HepG2 (cell line): ENCODE results near the gene PRDM12. TPM values are rescaled to one million over a fixed set of nuclear protein-coding genes. Genes with fewer than 3 reads are reported as not detected.

Experiments used
- ARNTL ChIP-seq: sonication (generic); formaldehyde crosslinking; IDR thresholded peaks from 2 replicates; pipeline ENCODE4 v1.4.0; 2020; ENCODE audit warnings: mild to moderate bottlenecking, missing genetic modification reagents
- ETV5 ChIP-seq: IDR thresholded peaks from 2 replicates; pipeline ENCODE4 v1.6.1; 2018; ENCODE audit warnings: missing biosample characterization, missing genetic modification reagents, inconsistent platforms, borderline replicate concordance
- FOXO1 ChIP-seq: sonication (generic); formaldehyde crosslinking; IDR thresholded peaks from 2 replicates; pipeline ENCODE4 v1.4.0; 2020; ENCODE audit warnings: missing genetic modification reagents
- HDAC1 ChIP-seq: sonication (generic); formaldehyde crosslinking; IDR thresholded peaks from 2 replicates; pipeline ENCODE4 v1.5.1; 2020; ENCODE audit warnings: mild to moderate bottlenecking, missing genetic modification reagents
- HOXA7 ChIP-seq: sonication (generic); formaldehyde crosslinking; IDR thresholded peaks from 2 replicates; pipeline ENCODE4 v1.8.1; 2022; ENCODE audit warnings: mild to moderate bottlenecking, missing genetic modification reagents, moderate library complexity
- ISX ChIP-seq: sonication (generic); formaldehyde crosslinking; conservative IDR thresholded peaks from 2 replicates; pipeline ENCODE4 v1.5.0; 2020; ENCODE audit warnings: missing genetic modification reagents
- JUN ChIP-seq: sonication (generic); formaldehyde crosslinking; IDR thresholded peaks from 2 replicates; pipeline ENCODE4 v1.4.0; 2020; ENCODE audit warnings: mild to moderate bottlenecking, missing genetic modification reagents
- KMT2A ChIP-seq: sonication (generic); formaldehyde crosslinking; IDR thresholded peaks from 2 replicates; pipeline ENCODE4 v1.4.0; 2020; ENCODE audit warnings: missing genetic modification reagents
- MAFK ChIP-seq, 2 experiments: IDR thresholded peaks in 1 of 2; conservative IDR thresholded peaks in 1 of 2; 2 replicates each; pipeline ENCODE4 v1.6.1; 2011; ENCODE audit warnings: improper control_type of control experiment in 2 of 2, low read length in 2 of 2
- NR2F2 ChIP-seq: IDR thresholded peaks from 2 replicates; pipeline ENCODE4 v1.6.1; 2012; ENCODE audit warnings: low read depth, inconsistent platforms, borderline replicate concordance
- RXRA ChIP-seq: sonication (generic); formaldehyde crosslinking; IDR thresholded peaks from 2 replicates; pipeline ENCODE4 v1.5.1; 2020; ENCODE audit warnings: missing genetic modification reagents
- SKI ChIP-seq: fragments of 450-650 bp; IDR thresholded peaks from one replicate; pipeline ENCODE4 v1.6.1; 2018; ENCODE audit warnings: mild to moderate bottlenecking; ENCODE audit not compliant: partially characterized antibody
- SOX13 ChIP-seq, 3 experiments: fragments of 450-650 bp in 1 of 3; sonication (generic) in 1 of 3; formaldehyde crosslinking in 1 of 3; IDR thresholded peaks in 2 of 3; conservative IDR thresholded peaks in 1 of 3; 2 replicates each; pipeline versions ENCODE4 v1.5.0 to v1.6.1; 2016 to 2020; ENCODE audit warnings: antibody characterized with exemption in 1 of 3, mild to moderate bottlenecking in 1 of 3, missing compliant biosample characterization in 1 of 3, missing genetic modification reagents in 1 of 3, moderate library complexity in 1 of 3
- SP140L ChIP-seq: sonication (generic); formaldehyde crosslinking; IDR thresholded peaks from 2 replicates; pipeline ENCODE4 v1.4.0; 2020; ENCODE audit warnings: missing genetic modification reagents, borderline replicate concordance
- SPEN ChIP-seq: sonication (generic); formaldehyde crosslinking; IDR thresholded peaks from 2 replicates; pipeline ENCODE4 v1.5.1; 2020; ENCODE audit warnings: low read depth, mild to moderate bottlenecking, missing genetic modification reagents
- ZFP37 ChIP-seq: sonication (generic); formaldehyde crosslinking; IDR thresholded peaks from 2 replicates; pipeline ENCODE4 v1.4.0; 2020; ENCODE audit warnings: missing genetic modification reagents, borderline replicate concordance
- ZIK1 ChIP-seq: sonication (generic); formaldehyde crosslinking; IDR thresholded peaks from 2 replicates; pipeline ENCODE4 v1.5.0; 2020; ENCODE audit warnings: mild to moderate bottlenecking, low read depth, missing genetic modification reagents, borderline replicate concordance
- ZNF20 ChIP-seq: sonication (generic); formaldehyde crosslinking; IDR thresholded peaks from 2 replicates; pipeline ENCODE4 v1.4.0; 2020; ENCODE audit warnings: mild to moderate bottlenecking, moderate library complexity, missing genetic modification reagents
- ZNF432 ChIP-seq: sonication (generic); formaldehyde crosslinking; IDR thresholded peaks from 2 replicates; pipeline ENCODE4 v1.5.0; 2020; ENCODE audit warnings: missing genetic modification reagents, mild to moderate bottlenecking, borderline replicate concordance
- ZNF614 ChIP-seq: IDR thresholded peaks from 2 replicates; pipeline ENCODE4 v1.6.1; 2018; ENCODE audit warnings: missing biosample characterization, missing genetic modification reagents, inconsistent platforms, borderline replicate concordance
- ZNF674 ChIP-seq: sonication (generic); formaldehyde crosslinking; IDR thresholded peaks from 2 replicates; pipeline ENCODE4 v1.5.0; 2020; ENCODE audit warnings: low read depth, mild to moderate bottlenecking, missing genetic modification reagents
- polyA plus RNA-seq, 8 experiments: library from polyadenylated mRNA; depleted of rRNA in 3 of 8; stranded (reverse) in 7 of 8; unstranded in 1 of 8; fragments of >200 nt; fragmentation: Illumina TruSeq in 4 of 8; extraction: Trizol in 4 of 8; gene quantifications; 2 replicates each; pipeline versions ENCODE4 v1.2.1 to v1.2.3, GENCODE V29; 2011 to 2016; ENCODE audit warnings: low read depth in 4 of 8, missing spikeins in 1 of 8, mixed read lengths in 1 of 8; ENCODE audit not compliant: insufficient read depth in 1 of 8
- total RNA-seq, 5 experiments: library from RNA; depleted of rRNA; stranded (reverse); fragments of >200 nt; fragmentation: Illumina TruSeq; extraction: Trizol; gene quantifications; 2 replicates each; pipeline ENCODE4 v1.2.3, GENCODE V29; 2016; ENCODE audit warnings: low read depth in 1 of 5
- TF ChIP-seq, protein P1 (sequence below): sonication (generic); formaldehyde crosslinking; IDR thresholded peaks from 2 replicates; pipeline ENCODE4 v1.5.0; 2020; ENCODE audit warnings: mild to moderate bottlenecking, missing genetic modification reagents
- TF ChIP-seq, protein P2 (sequence below): sonication (generic); formaldehyde crosslinking; IDR thresholded peaks from 2 replicates; pipeline ENCODE4 v1.5.0; 2020; ENCODE audit warnings: missing genetic modification reagents
- TF ChIP-seq, protein P3 (sequence below): sonication (generic); formaldehyde crosslinking; IDR thresholded peaks from 2 replicates; pipeline ENCODE4 v1.4.0; 2020; ENCODE audit warnings: mild to moderate bottlenecking, missing genetic modification reagents

The PRDM12 gene
- total and polyA plus RNA-seq, 2 of the 13 experiments (the other 11 are each of a cell fraction or from before 2014, with no cell fraction given): 0.04 to 0.07 TPM

DNA sequence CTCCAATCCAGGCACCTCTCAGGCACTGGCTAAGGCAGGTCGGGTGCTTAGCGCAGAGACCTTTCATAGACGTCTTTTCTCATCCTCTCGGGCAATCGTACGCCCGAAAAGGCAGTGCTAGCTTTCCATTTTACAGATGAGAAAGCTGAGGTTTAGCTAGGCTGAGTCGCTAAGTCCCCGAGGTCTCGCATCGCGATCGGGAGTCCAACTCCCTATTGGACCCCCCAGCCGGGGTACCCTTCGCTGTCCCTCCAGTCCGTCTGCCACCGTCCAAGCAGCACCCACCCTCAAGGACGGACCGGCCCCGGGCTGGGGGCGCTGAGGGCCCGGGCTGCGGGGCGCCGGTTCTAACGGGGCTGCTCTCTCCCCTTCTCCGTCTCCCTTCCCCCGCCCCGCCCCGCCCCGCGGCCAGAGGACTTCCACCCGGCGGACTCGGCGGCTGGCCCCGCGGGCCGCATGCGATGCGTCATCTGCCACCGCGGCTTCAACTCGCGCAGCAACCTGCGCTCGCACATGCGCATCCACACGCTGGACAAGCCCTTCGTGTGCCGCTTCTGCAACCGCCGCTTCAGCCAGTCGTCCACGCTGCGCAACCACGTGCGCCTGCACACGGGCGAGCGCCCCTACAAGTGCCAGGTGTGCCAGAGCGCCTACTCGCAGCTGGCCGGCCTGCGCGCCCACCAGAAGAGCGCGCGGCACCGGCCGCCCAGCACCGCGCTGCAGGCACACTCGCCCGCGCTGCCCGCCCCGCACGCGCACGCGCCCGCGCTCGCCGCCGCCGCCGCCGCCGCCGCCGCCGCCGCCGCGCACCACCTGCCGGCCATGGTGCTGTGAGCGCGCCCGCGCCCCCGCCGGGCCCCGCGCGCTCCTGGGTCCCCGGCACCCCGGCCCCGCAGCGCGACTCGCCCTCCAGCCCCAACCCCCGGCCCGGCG, 16.7 kb downstream of the PRDM12 start (continued):
- no peak for TF ChIP-seq ZNF20
- TF ChIP-seq KMT2A: no peak
- 0 out of 2 replicates have a peak, but pooled peaks have one; percentile 66 for TF ChIP-seq JUN
- TF ChIP-seq SP140L: no peak
- TF ChIP-seq HOXA7 (CRISPR knock-in tag): no peak
- TF ChIP-seq, protein P1, sequence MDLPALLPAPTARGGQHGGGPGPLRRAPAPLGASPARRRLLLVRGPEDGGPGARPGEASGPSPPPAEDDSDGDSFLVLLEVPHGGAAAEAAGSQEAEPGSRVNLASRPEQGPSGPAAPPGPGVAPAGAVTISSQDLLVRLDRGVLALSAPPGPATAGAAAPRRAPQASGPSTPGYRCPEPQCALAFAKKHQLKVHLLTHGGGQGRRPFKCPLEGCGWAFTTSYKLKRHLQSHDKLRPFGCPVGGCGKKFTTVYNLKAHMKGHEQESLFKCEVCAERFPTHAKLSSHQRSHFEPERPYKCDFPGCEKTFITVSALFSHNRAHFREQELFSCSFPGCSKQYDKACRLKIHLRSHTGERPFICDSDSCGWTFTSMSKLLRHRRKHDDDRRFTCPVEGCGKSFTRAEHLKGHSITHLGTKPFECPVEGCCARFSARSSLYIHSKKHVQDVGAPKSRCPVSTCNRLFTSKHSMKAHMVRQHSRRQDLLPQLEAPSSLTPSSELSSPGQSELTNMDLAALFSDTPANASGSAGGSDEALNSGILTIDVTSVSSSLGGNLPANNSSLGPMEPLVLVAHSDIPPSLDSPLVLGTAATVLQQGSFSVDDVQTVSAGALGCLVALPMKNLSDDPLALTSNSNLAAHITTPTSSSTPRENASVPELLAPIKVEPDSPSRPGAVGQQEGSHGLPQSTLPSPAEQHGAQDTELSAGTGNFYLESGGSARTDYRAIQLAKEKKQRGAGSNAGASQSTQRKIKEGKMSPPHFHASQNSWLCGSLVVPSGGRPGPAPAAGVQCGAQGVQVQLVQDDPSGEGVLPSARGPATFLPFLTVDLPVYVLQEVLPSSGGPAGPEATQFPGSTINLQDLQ (CRISPR knock-in tag): no peak
- TF ChIP-seq FOXO1 (CRISPR knock-in tag): no peak; the same call in 1 of the 2 replicates
- TF ChIP-seq, protein P2, sequence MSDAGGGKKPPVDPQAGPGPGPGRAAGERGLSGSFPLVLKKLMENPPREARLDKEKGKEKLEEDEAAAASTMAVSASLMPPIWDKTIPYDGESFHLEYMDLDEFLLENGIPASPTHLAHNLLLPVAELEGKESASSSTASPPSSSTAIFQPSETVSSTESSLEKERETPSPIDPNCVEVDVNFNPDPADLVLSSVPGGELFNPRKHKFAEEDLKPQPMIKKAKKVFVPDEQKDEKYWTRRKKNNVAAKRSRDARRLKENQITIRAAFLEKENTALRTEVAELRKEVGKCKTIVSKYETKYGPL: peak; percentile 63; the same call in 1 of the 2 replicates
- TF ChIP-seq ISX (CRISPR knock-in tag): peak; percentile 86; the same call in 1 of the 2 replicates
- peak; percentile 68 for TF ChIP-seq HDAC1 (CRISPR knock-in tag)
- peak; percentile 72; the same call in 1 of the 2 replicates for TF ChIP-seq ZFP37
- no peak for TF ChIP-seq ETV5 (CRISPR knock-in tag)
- TF ChIP-seq MAFK (conservative IDR thresholded peaks at IDR 0.05 in 1 of 2, IDR thresholded peaks at IDR 0.05 in 1 of 2; ENCODE audit: low read length in 2 of 2): no peak
- TF ChIP-seq RXRA (CRISPR knock-in tag): peak; percentile 45; the same call in 1 of the 2 replicates
- no peak for TF ChIP-seq SOX13 (IDR thresholded peaks at IDR 0.05)
- TF ChIP-seq SOX13 (CRISPR knock-in tag; conservative IDR thresholded peaks at IDR 0.05 in 1 of 2, IDR thresholded peaks at IDR 0.05 in 1 of 2): no peak
- peak; percentile 37; the same call in 1 of the 2 replicates for TF ChIP-seq SPEN (CRISPR knock-in tag)
- TF ChIP-seq NR2F2: no peak
- 0 out of 2 replicates have a peak, but pooled peaks have one; percentile 60 for TF ChIP-seq ZNF432 (CRISPR knock-in tag)
- peak; percentile 68; the same call in 1 of the 2 replicates for TF ChIP-seq ZIK1 (CRISPR knock-in tag)
- TF ChIP-seq ZNF614 (CRISPR knock-in tag): peak; percentile 43; the same call in 1 of the 2 replicates
- TF ChIP-seq ARNTL: 0 out of 2 replicates have a peak, but pooled peaks have one; percentile 45
- no peak for TF ChIP-seq ZNF674
- TF ChIP-seq SKI: no peak
- TF ChIP-seq, protein P3, sequence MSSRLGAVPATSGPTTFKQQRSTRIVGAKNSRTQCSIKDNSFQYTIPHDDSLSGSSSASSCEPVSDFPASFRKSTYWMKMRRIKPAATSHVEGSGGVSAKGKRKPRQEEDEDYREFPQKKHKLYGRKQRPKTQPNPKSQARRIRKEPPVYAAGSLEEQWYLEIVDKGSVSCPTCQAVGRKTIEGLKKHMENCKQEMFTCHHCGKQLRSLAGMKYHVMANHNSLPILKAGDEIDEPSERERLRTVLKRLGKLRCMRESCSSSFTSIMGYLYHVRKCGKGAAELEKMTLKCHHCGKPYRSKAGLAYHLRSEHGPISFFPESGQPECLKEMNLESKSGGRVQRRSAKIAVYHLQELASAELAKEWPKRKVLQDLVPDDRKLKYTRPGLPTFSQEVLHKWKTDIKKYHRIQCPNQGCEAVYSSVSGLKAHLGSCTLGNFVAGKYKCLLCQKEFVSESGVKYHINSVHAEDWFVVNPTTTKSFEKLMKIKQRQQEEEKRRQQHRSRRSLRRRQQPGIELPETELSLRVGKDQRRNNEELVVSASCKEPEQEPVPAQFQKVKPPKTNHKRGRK (CRISPR knock-in tag): no peak
